Mesendoderm (in vitro differentiated cells): ENCODE measurements around the gene C6orf136.

ENCODE experiments used
- DNase-seq: peaks from one replicate; pipeline ENCODE4 v3.0.0; 2013
- H2AK5ac ChIP-seq: 2 replicates; pipeline ENCODE4 v1.6.1; 2013; ENCODE audit warnings: low read length, inconsistent platforms
- H2BK120ac ChIP-seq: 2 replicates; pipeline ENCODE4 v1.6.1; 2013; ENCODE audit warnings: low read depth, mild to moderate bottlenecking, low read length, moderate library complexity, mixed read lengths
- H2BK15ac ChIP-seq: replicated peaks from 2 replicates; pipeline ENCODE4 v1.6.1; 2013; ENCODE audit warnings: low read depth, mild to moderate bottlenecking, moderate library complexity
- H2BK5ac ChIP-seq: 2 replicates; pipeline ENCODE4 v1.6.1; 2013; ENCODE audit warnings: low read length, inconsistent platforms
- H3K18ac ChIP-seq: 2 replicates; pipeline ENCODE4 v1.6.1; 2013; ENCODE audit warnings: mild to moderate bottlenecking, low read length, mixed read lengths
- H3K23ac ChIP-seq: one replicate; pipeline ENCODE4 v1.6.1; 2013; ENCODE audit warnings: low read length
- H3K27ac ChIP-seq: 2 replicates; pipeline ENCODE4 v1.5.1; 2013; ENCODE audit warnings: low read depth, mild to moderate bottlenecking, inconsistent platforms, low read length, moderate library complexity
- H3K27me3 ChIP-seq: 2 replicates; pipeline ENCODE4 v1.6.1; 2013; ENCODE audit warnings: low read length, control low read depth, mild to moderate bottlenecking, inconsistent platforms; ENCODE audit not compliant: insufficient read depth, poor library complexity
- H3K36me3 ChIP-seq: 2 replicates; pipeline ENCODE4 v1.6.1; 2013; ENCODE audit warnings: low read length, inconsistent platforms; ENCODE audit not compliant: control insufficient read depth, insufficient read depth
- H3K4ac ChIP-seq: one replicate; pipeline ENCODE4 v1.6.1; 2013; ENCODE audit warnings: low read depth, mild to moderate bottlenecking, low read length, moderate library complexity
- H3K4me1 ChIP-seq: 2 replicates; pipeline ENCODE4 v1.6.1; 2013; ENCODE audit warnings: low read depth, low read length, inconsistent platforms; ENCODE audit not compliant: control insufficient read depth
- H3K4me2 ChIP-seq: 2 replicates; pipeline ENCODE4 v1.6.1; 2013; ENCODE audit warnings: low read length
- H3K4me3 ChIP-seq: 2 replicates; pipeline ENCODE4 v1.5.1; 2013; ENCODE audit warnings: mild to moderate bottlenecking, low read length
- H3K56ac ChIP-seq: one replicate; pipeline ENCODE4 v1.6.1; 2013; ENCODE audit warnings: low read length
- H3K79me1 ChIP-seq: 2 replicates; pipeline ENCODE4 v1.6.1; 2013; ENCODE audit warnings: low read length, inconsistent platforms
- H3K79me2 ChIP-seq: 2 replicates; pipeline ENCODE4 v1.6.1; 2013; ENCODE audit warnings: mild to moderate bottlenecking, low read length; ENCODE audit not compliant: control insufficient read depth, insufficient read depth
- H3K9ac ChIP-seq: 2 replicates; pipeline ENCODE4 v1.6.1; 2013; ENCODE audit warnings: low read length, inconsistent platforms
- H4K5ac ChIP-seq: one replicate; pipeline ENCODE4 v1.6.1; 2013; ENCODE audit warnings: low read length
- H4K8ac ChIP-seq: one replicate; pipeline ENCODE4 v1.6.1; 2013; ENCODE audit warnings: low read depth, mild to moderate bottlenecking, control low read depth, low read length, moderate library complexity
- WGBS: extraction: QIAGEN DNeasy Blood & Tissue Kit; methylation state at CpG from one replicate; pipeline ENCODE4 v1.1.7; 2013; ENCODE audit warnings: low lambda C conversion rate, missing lambda C conversion rate; ENCODE audit not compliant: insufficient coverage; ENCODE audit errors: extremely low coverage; 5-methylcytosine and 5-hydroxymethylcytosine counted together

Gene C6orf136

DNA sequence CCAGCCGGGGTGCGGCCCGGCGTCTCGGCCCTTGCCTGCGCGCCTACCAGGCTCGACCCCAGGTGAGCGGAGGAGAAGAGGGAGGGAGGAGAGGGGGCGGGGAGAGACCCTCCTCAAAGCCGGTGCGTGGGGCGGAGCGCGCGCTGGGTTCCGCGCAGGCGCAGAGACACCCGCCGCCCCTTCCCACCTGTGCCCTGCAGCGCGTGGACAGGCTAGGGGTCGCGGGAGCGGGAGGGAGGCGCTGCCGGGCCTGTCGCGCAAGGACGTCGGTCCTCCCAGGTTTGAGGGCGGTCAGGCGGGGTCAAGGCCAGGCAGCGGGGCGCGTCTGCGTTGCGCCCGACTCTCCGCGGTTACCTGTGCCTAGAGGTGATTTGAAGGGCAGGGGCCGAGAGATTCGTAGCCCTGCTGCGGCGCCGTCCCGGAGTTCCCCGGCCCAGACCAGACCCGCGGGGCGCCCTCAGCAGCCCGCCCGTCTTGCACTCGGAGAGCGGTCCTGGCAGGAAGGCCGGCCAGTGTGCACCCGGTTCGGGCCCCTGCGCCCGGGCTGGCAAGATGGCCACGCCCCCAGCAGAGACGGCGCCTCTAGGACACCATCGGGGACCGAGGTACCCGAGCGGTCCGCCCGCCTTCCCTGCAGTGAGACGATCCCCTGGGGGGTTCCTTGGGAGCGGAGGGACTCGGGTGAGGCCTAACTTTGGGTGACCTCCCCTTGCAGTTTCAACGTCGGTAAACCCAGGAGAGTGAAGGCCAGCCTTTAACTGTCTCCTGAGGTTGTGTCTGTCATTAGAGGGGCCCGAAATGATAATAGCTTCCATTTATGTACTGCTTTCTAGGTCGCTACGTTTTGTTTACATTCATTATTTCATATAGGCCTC, 546 bp downstream of the C6orf136 start:
- peak; percentile 76 for DNase-seq
- Histone ChIP-seq H3K56ac (peak overlapping the region; percentile 99), H2BK120ac (no peak overlapping the region), H3K4me2 (peak overlapping the region; percentile 91), H2BK15ac (no peak overlapping the region), H3K23ac (peak overlapping the region; percentile 45), H3K4ac (peak overlapping the region; percentile 41), H3K36me3 (peaks cover 5% of the 10 kb centered on the region), H3K79me2 (peaks cover 16% of the 10 kb centered on the region), H3K18ac (peak overlapping the region; percentile 98), H2AK5ac (no peak overlapping the region), H3K27me3 (no peaks in the 10 kb centered on the region), H4K5ac (no peak overlapping the region), H4K8ac (no peak overlapping the region), H3K79me1 (peaks cover 16% of the 10 kb centered on the region), H3K4me1 (peaks cover 2% of the 10 kb centered on the region), H2BK5ac (no peak overlapping the region), H3K9ac (peak overlapping the region; percentile 97), H3K4me3 (peak overlapping the region; percentile 91), H3K27ac (peak overlapping the region; percentile 74)
- no CpG with 5 or more reads among the region's 78 CpGs for WGBS

DNA sequence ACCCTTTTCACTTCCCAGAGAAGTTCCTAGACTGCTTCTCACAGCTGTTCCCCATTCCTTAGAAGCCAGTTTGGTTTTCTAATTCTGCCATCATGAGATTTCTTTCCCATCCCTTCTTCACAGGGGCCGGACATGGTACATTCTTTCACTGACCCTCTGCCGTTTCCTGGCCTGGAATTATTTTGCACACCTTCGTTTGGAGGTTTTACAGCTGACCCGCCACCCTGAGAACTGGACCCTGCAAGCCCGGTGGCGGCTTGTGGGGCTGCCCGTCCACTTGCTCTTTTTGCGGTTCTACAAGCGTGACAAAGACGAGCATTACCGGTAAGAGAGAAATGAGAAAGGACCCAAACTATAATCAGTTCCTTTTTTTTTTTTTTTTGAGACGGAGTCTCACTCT, 4.2 kb downstream of the C6orf136 start:
- Histone ChIP-seq H3K27ac (no peak overlapping the region), H4K5ac (no peak overlapping the region), H2BK15ac (no peak overlapping the region), H2AK5ac (no peak overlapping the region), H3K4me3 (no peak overlapping the region), H3K4me2 (no peak overlapping the region), H3K56ac (no peak overlapping the region), H2BK5ac (no peak overlapping the region), H3K4me1 (no peaks in the 10 kb centered on the region), H3K18ac (no peak overlapping the region), H3K79me1 (peaks cover 6% of the 10 kb centered on the region), H3K79me2 (peaks cover 7% of the 10 kb centered on the region), H3K23ac (no peak overlapping the region), H3K4ac (no peak overlapping the region), H3K27me3 (no peaks in the 10 kb centered on the region), H3K36me3 (peaks cover 15% of the 10 kb centered on the region), H2BK120ac (no peak overlapping the region), H4K8ac (no peak overlapping the region), H3K9ac (no peak overlapping the region)
- no peak for DNase-seq
- no CpG with 5 or more reads among the region's 12 CpGs for WGBS

DNA sequence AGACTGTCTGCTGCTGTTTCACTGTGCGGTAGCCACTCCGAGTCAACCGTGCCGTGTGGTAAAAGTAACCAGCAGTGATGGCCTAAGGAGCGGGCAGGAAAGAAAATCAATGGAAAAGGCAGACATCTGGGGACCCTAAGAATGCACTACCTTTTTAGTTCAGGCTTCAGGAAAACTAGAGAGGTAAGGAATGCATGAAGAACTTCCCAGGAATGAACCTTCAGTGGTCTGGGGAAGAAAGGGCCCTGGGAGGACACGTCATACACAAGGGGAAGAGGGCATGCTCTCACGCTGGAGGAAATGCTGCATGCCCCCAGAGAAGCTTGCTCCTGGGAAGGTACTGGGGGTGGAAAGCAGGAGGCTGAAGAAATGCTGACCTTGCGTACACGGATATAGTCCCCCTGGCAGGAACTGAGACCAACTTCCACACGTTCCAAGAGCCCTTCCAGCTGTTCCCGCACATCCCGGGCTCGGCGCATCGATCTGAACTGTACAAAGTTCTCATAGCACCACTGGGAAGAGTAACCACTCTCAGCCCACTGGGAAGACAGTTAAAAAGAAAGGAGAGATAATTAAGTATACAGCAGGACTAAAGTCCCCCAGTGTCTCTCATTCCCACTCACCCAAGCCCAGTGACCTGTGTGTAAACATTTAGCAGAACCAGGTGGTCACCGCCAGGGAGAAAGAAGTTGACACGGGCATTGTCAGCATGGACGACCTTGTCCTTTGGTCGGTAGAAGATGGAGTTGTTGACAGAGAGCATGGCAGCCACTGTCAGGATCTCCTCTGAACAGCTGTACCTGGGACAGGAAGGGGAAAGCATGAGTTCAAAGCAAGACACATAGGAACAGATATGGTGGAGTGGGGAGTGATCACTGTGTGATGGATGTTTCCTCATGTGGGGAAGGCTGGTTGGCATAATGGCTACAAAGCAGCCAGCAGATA, 8.1 kb downstream of the C6orf136 start:
- H3K56ac ChIP-seq, result no peak overlapping the region
- H3K79me2 ChIP-seq, result no peaks in the 10 kb centered on the region
- H4K5ac ChIP-seq, result no peak overlapping the region
- no peak overlapping the region for H2BK5ac ChIP-seq
- H2AK5ac ChIP-seq, result no peak overlapping the region
- no peak overlapping the region for H3K4ac ChIP-seq
- no peak overlapping the region for H3K27ac ChIP-seq
- H3K79me1 ChIP-seq, result no peaks in the 10 kb centered on the region
- H2BK120ac ChIP-seq, result no peak overlapping the region
- H4K8ac ChIP-seq, result no peak overlapping the region
- no peak overlapping the region for H2BK15ac ChIP-seq
- no peaks in the 10 kb centered on the region for H3K27me3 ChIP-seq
- H3K4me2 ChIP-seq, result no peak overlapping the region
- no peak overlapping the region for H3K4me3 ChIP-seq
- no peak for DNase-seq
- WGBS, result no CpG with 5 or more reads among the region's 19 CpGs
- H3K9ac ChIP-seq, result no peak overlapping the region
- H3K18ac ChIP-seq, result no peak overlapping the region
- H3K4me1 ChIP-seq, result no peaks in the 10 kb centered on the region
- H3K36me3 ChIP-seq, result peaks cover 21% of the 10 kb centered on the region
- no peak overlapping the region for H3K23ac ChIP-seq

DNA sequence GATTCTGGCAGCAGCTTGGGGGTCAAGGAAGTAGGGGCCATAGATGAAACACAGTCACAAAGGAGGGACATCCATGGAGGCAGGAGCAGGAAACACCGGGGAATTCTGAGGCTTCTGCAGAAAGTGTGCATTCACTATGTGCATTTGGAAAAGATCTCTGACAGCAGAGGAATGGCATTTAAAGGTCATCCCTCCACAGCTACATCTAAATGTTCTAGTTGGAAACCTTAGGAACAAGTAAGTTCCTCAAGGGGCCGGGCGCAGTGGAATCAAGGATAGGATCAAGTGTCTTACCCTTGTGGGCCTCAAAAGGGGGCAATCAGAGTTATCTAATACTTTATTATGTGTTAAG, 8.8 kb downstream of the C6orf136 start:
- H4K5ac ChIP-seq, result no peak overlapping the region
- peaks cover 23% of the 10 kb centered on the region for H3K36me3 ChIP-seq
- H2BK120ac ChIP-seq, result no peak overlapping the region
- H3K18ac ChIP-seq, result no peak overlapping the region
- H2BK5ac ChIP-seq, result no peak overlapping the region
- no peaks in the 10 kb centered on the region for H3K27me3 ChIP-seq
- no peak for DNase-seq
- no peak overlapping the region for H2BK15ac ChIP-seq
- no peaks in the 10 kb centered on the region for H3K79me2 ChIP-seq
- H3K79me1 ChIP-seq, result no peaks in the 10 kb centered on the region
- no peak overlapping the region for H3K56ac ChIP-seq
- WGBS, result no CpG with 5 or more reads among the region's 3 CpGs
- H3K23ac ChIP-seq, result no peak overlapping the region
- H3K4ac ChIP-seq, result no peak overlapping the region
- no peak overlapping the region for H4K8ac ChIP-seq
- no peak overlapping the region for H3K9ac ChIP-seq
- no peak overlapping the region for H3K4me2 ChIP-seq
- H3K4me3 ChIP-seq, result no peak overlapping the region
- no peaks in the 10 kb centered on the region for H3K4me1 ChIP-seq
- no peak overlapping the region for H3K27ac ChIP-seq
- no peak overlapping the region for H2AK5ac ChIP-seq

DNA sequence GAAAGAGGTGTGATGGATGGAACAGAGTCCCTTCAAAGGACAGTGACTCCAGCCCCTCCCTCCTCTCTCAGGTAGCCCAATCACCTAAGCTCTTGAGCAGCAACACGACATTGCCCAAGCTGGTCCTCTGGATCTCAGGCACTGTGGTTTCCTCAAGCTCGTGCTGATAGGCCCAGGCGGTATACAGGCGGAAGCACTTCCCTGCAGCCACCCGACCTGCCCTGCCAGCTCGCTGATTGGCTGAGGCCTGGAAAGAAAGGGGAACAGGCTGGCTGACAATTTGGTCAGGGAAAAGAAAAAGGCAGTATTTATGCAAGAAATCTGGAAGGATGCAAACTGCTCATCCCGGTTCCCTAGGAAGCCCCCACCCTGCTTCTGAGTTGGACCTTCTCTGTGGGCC, 9.6 kb downstream of the C6orf136 start:
- no peaks in the 10 kb centered on the region for H3K27me3 ChIP-seq
- H3K9ac ChIP-seq, result no peak overlapping the region
- no peak overlapping the region for H2BK5ac ChIP-seq
- H3K4ac ChIP-seq, result no peak overlapping the region
- H3K4me3 ChIP-seq, result no peak overlapping the region
- no peak overlapping the region for H4K5ac ChIP-seq
- no peak overlapping the region for H3K23ac ChIP-seq
- no peak overlapping the region for H2BK120ac ChIP-seq
- no peak overlapping the region for H3K4me2 ChIP-seq
- H2BK15ac ChIP-seq, result no peak overlapping the region
- H3K36me3 ChIP-seq, result peaks cover 26% of the 10 kb centered on the region
- no CpG with 5 or more reads among the region's 7 CpGs for WGBS
- H3K27ac ChIP-seq, result no peak overlapping the region
- H3K79me2 ChIP-seq, result no peaks in the 10 kb centered on the region
- no peaks in the 10 kb centered on the region for H3K4me1 ChIP-seq
- DNase-seq, result no peak
- H3K79me1 ChIP-seq, result no peaks in the 10 kb centered on the region
- no peak overlapping the region for H2AK5ac ChIP-seq
- no peak overlapping the region for H3K56ac ChIP-seq
- H3K18ac ChIP-seq, result no peak overlapping the region
- no peak overlapping the region for H4K8ac ChIP-seq
